GM21390 (cell line): ENCODE data around the gene XPR1.
"Not testable (repeated sequence)": the region's sequence is repeated elsewhere in the genome, so short reads cannot be mapped to it uniquely, and the experiment has no call there.

Experiments used
- ATAC-seq: cut with Tn5 transposase; IDR thresholded peaks from one replicate; pipeline ENCODE4 v1.9.1; 2021; ENCODE audit not compliant: unreplicated experiment

Gene XPR1

DNA sequence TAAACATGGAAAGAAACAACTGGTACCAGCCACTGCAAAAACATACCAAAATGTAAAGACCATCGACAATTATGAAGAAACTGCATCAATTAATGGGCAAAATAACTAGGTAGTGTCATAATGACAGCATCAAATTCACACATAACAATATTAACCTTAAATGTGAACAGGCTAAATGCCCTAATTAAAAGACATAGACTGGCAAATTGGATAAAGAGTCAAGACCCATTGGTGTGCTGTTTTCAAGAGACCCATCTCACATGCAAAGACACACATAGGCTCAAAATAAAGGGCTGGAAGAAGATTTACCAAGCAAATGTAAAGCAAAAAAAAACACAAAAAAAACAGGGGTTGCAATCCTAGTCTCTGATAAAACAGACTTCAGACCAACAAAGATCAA is 201.4 kb downstream of the XPR1 start:
- not testable (repeated sequence) for ATAC-seq

DNA sequence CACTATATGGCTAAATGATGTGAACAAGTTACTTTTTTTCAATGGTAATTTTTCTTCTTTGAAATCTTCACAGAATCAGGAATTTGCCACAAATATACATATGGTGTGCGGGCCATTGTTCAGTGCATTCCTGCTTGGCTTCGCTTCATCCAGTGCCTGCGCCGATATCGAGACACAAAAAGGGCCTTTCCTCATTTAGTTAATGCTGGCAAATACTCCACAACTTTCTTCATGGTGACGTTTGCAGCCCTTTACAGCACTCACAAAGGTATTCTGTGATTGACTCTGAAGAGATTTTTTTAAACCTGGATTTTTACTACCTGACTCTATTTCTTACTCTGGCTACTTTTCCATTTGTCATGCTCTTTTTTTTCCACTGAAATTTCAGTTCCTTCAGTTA is 204.6 kb downstream of the XPR1 start:
- no peak for ATAC-seq

DNA sequence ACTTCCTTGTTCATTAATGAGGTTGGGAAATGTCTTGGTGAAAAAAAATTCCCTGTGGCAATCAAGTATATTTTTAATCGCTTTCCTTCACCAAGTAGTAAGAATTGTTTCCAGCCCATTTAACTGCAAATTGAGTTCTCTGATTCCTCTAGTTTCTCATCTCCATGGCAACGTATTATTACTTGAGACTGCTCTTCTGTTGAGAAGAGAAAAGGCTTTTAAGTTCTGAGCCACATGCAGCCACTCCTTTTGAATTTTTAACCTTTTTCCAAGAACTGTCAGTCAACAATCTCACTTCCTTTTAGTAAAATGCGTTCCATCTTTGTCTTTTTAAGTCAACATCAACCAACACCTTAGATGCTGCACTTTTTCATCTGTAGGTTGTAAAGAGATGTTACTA is 205.2 kb downstream of the XPR1 start:
- no peak for ATAC-seq

DNA sequence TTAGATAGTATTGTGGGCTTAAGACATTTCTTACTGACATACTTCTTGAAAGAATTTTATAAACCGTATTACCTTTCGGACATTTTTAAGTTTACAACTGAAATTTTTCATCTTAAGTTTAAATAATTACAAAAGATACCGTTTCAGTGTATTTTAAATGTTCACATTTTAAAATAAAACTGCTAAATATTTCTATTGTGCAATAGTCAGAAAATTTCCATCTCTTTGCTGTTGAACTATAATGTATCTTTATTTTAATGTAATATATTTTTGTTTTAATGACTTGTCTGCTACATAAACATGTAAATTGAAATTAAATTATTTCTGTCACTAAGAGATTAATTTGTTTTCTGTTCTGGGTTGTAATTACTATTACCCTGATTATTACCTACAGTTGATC is 206.7 kb downstream of the XPR1 start:
- ATAC-seq, result no peak

DNA sequence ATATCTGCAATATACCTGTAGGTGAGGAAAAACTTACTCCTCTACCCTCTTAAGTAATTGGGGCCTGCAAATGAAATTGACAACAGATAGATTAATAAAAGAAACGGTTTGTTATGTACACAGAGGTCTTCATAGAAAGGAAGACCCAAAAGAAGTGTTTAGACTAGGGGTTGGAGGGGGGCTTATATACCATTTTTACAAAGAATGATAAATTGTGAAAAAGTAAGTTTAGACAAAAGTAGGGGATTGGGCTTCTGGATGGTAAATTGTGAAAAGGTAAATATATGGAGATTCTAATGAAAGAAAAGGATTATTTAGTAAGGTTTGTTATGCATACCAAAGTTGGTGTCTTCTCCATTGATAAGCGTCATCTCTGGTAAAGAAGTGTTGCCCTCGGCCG is 207.7 kb downstream of the XPR1 start:
- ATAC-seq, result no peak

DNA sequence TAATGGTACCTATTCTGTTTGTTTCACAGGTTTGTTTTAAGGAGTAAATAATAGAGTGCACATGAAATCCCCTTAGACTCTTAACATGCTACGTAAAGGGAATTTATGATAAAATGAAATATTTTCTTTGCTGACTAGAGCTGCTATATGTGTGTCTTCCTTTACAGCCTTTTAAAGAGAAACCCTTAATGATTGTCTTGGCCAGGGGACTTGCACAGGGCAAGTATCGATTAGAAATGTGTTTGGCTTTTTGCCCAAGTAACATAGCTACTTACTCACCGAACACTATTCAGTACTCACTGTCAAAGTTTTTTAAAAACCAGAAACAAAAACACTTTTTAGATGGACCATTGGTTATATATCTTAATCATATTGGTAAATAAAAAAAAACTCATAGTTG is 209.6 kb downstream of the XPR1 start:
- no peak for ATAC-seq

DNA sequence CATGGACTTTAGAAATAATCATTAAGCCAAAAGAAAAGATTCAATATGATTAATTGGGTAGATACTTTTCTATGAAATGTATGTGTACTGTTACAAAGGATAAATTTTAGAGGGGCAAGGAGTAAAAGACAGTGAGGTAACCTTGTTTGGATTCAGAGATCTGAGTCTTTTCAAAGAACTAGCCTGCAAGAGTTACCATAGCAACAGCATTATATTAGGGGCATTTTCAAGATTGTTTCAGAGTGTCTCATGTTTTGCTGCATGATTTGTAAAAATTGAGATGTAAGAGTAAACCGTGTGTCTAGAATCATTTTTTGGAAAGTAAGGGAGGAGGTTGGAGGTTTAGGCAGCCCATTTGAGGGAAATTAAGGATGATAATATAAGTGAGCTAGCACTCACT is 210.2 kb downstream of the XPR1 start:
- ATAC-seq, result no peak

DNA sequence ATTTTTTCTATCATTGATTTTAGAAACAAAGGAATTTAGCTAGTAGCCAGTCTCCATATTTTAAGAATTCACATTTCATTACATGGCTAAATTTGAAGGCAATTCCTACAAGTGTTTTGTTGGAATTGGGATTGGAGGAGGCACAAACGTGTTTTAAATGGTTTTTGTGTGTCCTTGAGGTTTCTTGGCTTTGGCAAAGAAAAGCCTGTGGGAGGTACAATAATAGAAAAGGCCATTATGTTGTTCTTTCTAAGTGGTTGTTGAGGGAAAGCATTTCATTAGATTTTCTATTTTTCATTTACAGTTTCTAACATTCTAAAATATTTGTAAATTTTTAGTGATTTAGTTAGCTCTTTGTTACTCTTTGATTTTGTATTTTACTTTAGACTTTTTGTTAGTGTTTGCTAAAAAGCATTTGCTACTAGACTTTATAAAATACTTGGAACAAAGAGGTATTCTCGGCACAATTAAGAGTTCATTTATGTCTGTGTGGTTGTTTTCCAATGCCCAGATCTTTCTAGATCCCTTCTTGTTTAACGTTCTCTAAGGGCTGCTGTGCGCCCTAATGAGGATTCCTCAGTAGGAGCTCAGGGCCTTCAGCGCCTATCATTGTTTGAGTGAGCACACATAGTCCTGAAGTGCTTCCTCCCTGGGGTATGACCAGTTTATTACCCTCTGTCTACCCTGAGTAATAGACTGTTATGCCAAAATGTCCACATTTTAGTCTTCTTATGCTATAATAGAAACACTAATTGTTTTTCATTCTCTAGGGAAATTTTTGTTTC is 210.9 kb downstream of the XPR1 start:
- no peak for ATAC-seq

DNA sequence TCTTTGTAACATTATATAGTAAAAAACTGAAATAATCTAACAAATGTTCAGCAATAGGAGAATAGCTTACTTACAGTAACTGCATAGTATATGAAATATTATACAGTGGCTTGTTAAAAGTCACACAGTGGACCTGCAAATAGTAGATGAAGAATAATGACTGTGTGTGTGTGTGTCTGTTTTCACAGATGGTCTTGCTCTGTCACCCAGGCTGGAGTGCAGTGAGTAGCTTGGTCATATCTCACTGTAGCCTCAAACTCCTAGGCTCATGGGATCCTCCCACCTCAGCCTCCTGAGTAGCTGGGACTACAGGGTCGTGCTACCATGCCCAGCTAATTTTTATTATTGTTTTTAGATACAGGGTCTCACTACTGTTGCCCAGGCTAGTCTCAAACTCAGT is 213.5 kb downstream of the XPR1 start:
- ATAC-seq, result no peak

DNA sequence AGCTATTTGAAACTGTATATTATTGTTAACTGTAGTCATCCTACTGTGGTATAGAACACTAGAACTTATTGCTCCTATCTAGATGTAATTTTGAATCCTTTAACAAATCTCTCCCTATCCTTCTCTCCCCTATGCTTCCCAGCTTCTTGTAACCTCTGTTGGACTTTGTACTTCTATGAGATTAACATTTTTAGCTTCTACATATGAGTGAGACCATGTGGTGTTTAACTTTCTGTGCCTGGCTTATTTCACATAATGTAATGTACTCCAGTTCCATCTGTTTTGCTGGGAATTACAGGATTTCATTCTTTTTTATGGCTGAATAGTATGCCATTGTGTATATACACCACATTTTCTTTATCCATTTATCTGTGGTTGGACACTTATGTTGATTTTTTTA is 216.4 kb downstream of the XPR1 start:
- ATAC-seq, result no peak

DNA sequence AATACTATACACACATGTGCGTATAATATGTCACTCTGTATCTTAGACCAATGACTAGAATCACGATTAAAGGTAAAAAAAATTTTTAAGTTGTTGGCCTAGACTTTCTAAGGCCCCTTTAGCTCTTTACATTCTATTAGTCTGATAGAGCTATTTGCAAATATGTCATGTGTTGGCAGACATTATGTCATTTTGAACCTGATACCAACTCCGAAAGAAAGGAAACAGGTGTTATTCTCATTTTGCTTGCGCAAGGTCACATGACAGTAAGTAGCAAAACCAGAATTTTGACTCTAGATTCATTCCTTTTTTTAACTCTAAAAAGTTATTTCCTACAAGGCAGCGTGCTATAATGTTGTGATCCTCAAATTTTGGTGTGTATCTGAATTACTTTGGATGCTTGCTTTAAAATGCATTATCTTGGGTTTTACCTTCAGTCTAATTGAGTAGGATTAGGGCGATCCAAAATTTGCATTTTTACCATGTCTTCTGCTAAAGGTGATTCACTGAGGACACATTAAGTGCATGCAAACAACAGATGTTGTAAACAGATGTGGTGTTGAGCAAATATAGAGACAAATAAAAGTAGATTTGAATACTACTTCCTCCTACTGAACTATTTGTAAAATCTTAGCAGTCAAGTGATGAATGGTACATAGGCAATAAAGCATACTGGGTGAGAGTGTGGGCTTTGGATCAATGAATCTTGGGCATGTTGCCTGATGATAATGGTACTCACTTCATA is 217.4 kb downstream of the XPR1 start:
- ATAC-seq, result peak; percentile 78

DNA sequence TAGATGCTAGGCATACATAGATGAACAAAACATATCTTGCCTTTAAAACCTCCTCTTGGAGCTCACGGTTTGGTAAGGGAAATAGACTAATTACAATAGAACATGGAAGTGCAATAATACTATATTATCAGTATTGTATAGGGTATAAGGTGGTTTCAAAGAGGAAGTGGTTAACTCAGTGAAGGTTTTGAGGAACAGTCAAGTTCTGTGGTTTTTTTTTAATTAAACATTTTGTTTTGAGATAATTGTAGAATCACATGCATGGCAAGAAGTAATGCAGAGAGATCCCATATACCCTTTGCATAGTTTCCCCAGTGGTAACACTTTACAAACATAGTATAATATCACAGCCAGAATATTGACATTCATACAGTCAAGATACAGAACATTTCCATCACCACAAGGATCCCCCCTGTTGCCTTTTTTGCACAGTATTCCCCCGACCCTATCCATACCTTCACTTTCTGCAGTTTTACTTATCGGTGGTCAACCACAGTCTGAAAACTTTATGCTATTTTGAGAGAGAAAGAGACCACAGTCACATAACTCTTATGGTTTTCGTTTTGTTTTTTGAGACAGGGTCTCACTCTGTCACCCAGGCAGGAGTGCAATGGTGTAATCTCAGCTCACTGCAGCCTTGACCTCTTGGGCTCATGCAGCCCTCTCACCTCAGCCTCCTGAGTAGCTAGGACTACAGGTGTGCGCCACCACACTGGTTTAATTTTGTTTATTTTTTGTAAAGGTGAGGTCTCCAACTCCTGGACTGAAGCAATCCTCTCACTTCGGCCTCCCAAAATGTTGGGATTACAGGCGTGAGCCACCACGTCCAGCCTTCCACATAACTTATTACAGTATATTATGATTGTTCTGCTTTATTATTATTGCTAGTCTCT is 220.4 kb downstream of the XPR1 start:
- ATAC-seq, result no peak

DNA sequence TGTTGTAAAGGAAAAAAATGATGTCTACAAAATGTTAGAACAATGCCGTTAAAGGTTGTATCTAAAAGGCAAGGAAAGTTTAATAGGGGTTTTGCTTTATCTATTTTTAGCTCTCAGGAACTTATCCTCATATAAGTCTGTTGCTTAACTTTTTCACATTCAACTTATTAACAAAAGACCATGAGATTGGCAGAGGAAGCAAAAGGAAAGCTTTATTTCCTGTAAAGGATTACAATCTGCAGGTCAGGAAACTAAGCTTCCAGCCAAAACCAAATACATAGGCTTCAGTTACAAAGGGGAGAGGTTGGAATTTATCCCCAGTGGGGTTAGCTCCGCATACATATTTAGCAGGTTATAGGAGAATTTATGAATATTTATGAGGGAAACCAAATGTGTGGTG is 222.2 kb downstream of the XPR1 start:
- no peak for ATAC-seq

DNA sequence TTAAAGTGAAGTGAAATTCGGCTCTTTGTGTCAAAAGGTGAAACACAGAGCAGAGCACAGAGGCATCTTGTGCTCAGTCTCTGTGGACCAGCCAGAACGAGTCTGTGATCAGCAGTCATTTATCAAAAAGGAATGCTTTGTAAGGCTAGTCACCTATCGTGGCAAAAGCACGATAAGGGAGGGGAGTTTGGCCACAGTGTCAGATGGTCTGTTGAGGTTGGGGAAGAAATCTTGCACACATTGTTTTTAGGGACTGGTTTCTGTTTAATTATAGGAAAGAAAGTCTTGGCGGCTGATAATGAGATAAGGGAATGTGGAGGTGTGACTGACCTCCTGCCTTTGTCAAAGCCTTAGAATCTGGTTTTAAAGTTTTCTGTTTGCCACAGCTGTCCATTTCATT is 222.6 kb downstream of the XPR1 start:
- no peak for ATAC-seq

DNA sequence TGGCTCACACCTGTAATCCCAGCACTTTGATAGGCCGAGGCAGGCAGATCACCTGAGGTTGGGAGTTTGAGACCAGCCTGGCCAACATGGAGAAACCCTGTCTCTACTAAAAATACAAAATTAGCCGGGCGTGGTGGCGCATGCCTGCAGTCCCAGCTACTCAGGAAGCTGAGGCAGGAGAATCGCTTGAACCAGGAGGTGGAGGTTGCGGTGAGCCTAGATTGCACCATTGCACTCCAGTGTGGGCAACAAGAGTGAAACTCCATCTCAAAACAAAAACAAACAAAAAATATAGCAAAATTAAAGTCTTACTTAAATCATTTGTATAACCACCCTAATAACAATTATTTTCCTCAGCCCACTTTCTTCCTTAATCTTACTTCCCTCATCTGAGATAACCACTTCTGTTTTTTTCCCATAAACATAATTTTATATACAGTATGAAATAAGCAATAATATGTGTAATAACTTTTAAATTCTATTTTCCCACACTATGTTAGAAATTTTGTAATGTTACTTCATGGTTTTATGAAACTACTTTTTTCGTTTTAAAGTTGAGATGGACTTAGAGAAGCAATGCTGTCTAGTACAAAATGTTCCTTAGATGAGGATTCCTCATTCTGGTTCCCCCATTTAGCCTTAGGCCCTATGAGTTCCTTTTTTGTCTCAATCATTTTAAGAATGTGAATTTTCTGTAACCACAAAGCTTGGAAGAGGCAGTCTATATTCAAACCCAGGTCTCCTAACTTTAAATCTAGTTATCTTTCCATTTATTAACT is 226.3 kb downstream of the XPR1 start:
- not testable (repeated sequence) for ATAC-seq

DNA sequence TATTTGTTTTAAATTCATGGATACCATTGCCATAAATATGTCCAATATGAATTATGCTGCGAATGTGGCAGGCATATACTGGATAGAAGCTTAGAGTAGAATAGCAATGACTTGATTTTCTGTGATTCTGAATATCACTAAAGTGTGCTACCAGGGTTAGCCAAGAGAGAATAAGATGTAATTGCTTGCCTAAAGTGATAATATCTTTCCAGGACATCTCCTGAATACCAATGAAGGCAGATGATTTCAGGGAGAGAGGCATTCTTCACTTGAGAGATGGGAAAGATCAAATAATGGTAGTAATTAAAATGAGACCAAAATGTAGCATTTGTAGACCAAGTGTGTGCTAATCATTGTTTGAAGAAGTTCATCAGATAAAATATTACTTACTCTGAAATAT is 227.5 kb downstream of the XPR1 start:
- ATAC-seq, result no peak

DNA sequence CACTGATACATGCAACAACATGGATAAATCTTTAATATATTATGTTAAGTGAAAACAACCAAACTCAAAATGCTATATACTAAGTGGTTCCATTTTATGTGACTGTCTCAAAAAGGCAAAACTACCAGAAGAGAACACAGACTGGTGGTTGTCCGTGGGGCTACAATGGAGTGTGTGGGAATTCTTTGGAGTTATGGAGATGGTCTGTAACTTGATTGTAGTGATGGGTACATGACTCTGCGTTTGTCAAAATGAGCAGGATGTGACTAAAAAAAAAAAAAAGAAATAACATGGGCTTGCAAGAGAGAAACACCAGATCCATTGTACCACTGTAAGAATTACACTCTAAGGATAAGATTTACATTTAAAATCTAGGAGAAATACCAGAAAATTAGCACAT is 228.7 kb downstream of the XPR1 start:
- no peak for ATAC-seq

DNA sequence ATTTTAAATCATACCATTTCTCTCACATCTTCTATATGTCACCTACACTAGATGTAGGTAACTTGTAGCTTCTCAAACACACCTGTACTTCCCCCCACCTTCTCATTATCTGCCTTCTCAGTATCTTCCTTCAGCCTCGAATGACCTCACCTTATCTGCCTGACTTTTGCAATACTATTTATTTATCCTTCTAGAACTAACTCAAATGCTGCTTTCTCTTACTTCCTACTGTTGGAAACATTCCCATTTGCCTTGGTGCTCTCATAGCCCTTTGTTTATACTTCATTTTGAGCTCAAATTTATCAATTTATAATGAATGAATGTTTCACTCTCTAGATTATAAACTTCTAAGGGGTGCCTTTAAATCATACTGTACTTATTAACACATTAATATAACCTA is 230.5 kb downstream of the XPR1 start:
- ATAC-seq, result no peak

DNA sequence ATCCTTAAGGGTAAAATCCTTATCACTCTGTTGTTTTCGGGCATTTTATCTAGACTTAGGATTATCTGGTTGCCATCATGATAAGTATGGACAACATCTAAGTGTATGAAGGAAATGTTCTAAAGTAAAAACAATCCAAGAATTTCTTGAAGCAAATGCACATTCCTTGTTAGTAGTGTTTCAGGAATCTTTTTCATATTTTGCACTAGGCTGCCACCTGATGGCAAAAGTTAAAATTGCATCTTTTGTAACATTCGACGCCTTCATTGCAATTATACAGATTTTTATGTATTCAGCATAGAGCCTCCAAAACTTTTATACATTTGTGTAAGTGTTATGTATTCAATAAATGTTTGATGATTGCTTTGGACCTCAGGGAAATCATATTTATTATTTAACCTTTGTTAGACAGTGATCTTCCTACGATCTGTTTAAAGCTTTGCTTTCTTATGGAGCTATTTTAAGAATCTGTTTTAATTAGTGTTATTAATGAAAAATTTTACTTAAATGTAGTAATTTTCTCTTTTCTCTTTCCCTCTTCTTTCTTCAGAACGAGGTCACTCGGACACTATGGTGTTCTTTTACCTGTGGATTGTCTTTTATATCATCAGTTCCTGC is 231.4 kb downstream of the XPR1 start:
- ATAC-seq, result no peak

DNA sequence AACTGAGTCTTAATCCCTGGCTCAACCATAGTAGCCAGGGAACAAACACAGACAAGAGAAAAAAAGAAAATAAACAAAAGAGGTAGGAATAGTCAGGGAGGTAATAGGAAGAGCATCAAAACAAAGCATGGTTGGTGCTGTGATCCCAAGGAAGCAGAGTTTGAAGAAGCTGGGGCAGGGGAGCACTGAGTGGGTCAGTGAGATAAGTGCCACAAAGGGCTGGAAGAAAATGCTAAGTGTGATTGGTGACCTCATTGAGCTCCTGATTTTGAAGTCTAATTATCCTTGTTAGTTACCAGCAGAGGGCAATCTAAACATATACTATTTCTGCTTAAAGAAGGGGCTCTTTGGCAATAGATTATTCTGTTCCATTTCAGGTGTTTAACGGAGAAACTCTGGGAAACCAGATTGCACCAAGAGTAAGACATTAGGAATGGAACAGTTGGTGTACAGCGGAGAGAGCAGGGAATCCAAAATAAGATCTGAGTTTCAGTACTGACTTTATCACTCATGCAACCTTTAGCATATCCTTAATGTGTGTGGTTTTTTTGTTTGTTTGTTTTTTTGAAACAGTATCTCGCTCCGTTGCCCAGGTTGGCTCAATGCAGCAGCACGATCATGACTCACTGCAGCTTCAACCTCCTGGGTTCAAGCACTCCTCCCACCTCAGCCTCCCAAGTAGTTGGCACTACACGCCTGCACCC is 250.1 kb downstream of the XPR1 start:
- ATAC-seq, result no peak
